ENCODE measurements around the gene KCNH8. TPM values are rescaled to one million over a fixed set of nuclear protein-coding genes. Genes with fewer than 3 reads are reported as not detected.

KCNH8 gene
- total RNA-seq, 4 donors from 2014 or later: 0.11 to 0.42 (median 0.26) TPM

GRCh38 chr3:19446687-19447086 is 298.4 kb downstream of the KCNH8 start:
- no peaks in the 10 kb centered on the region for H3K9me3 ChIP-seq
- no peak overlapping the region for H3K27ac ChIP-seq (replicated peaks in 1 of 4)
- intact Hi-C loops (cut with DNase I): no loop called here
- no peaks in the 10 kb centered on the region for H3K4me1 ChIP-seq
- WGBS: 66% methylated on average over 1 of the region's 1 CpG
- no peaks in the 10 kb centered on the region for H3K36me3 ChIP-seq
- no peak overlapping the region for H3K4me3 ChIP-seq
- TF ChIP-seq CTCF (IDR thresholded peaks at IDR 0.05): no peak
- TF ChIP-seq POLR2AphosphoS5 (IDR thresholded peaks at IDR 0.05): no peak
- TF ChIP-seq POLR2A (IDR thresholded peaks at IDR 0.05; ENCODE audit: low read depth): no peak
- TF ChIP-seq EP300 (IDR thresholded peaks at IDR 0.05): no peak
- DNase-seq (ENCODE audit: extremely low spot score): no peak
- H3K27me3 ChIP-seq: no peaks in the 10 kb centered on the region

GRCh38 chr3:19455546-19455945 is 307.2 kb downstream of the KCNH8 start:
- TF ChIP-seq CTCF (IDR thresholded peaks at IDR 0.05) (no peak), EP300 (IDR thresholded peaks at IDR 0.05) (no peak), POLR2A (IDR thresholded peaks at IDR 0.05; ENCODE audit: low read depth) (no peak), POLR2AphosphoS5 (IDR thresholded peaks at IDR 0.05) (no peak)
- intact Hi-C loops (cut with DNase I): no loop called here
- H3K27ac ChIP-seq (replicated peaks in 1 of 4): no peak overlapping the region

GRCh38 chr3:19456738-19457137 is 308.4 kb downstream of the KCNH8 start:
- WGBS: 64% methylated on average over 3 of the region's 3 CpGs

More at GRCh38 chr3:19455546-19455945, 307.2 kb downstream of the KCNH8 start:
- peaks cover 0 to 10% (median 2%) of the 10 kb centered on the region in 4 donors for H3K4me1 ChIP-seq
- no peaks in the 10 kb centered on the region for H3K9me3 ChIP-seq
- 77% methylated on average over 4 of the region's 4 CpGs for WGBS
- no peaks in the 10 kb centered on the region for H3K27me3 ChIP-seq
- no peak overlapping the region for H3K4me3 ChIP-seq
- DNase-seq (ENCODE audit: extremely low spot score): no peak
- no peaks in the 10 kb centered on the region for H3K36me3 ChIP-seq

GRCh38 chr3:19457449-19457848 is 309.1 kb downstream of the KCNH8 start:
- TF ChIP-seq POLR2A (IDR thresholded peaks at IDR 0.05; ENCODE audit: low read depth): no peak
- TF ChIP-seq POLR2AphosphoS5 (IDR thresholded peaks at IDR 0.05): no peak
- no peak for TF ChIP-seq CTCF (IDR thresholded peaks at IDR 0.05)
- no peak for TF ChIP-seq EP300 (IDR thresholded peaks at IDR 0.05)
- Histone ChIP-seq H3K4me3 (no peak overlapping the region), H3K36me3 (no peaks in the 10 kb centered on the region), H3K4me1 (peaks cover 0 to 10% (median 2%) of the 10 kb centered on the region in 4 donors), H3K27me3 (no peaks in the 10 kb centered on the region), H3K9me3 (no peaks in the 10 kb centered on the region), H3K27ac (replicated peaks in 1 of 4) (no peak overlapping the region)
- DNase-seq (ENCODE audit: extremely low spot score): no peak
- intact Hi-C loops (cut with DNase I): no loop called here
- 80% methylated on average over 3 of the region's 3 CpGs for WGBS

More at GRCh38 chr3:19456738-19457137, 308.4 kb downstream of the KCNH8 start:
- Histone ChIP-seq H3K4me1 (peaks cover 0 to 10% (median 2%) of the 10 kb centered on the region in 4 donors), H3K27ac (replicated peaks in 1 of 4) (no peak overlapping the region), H3K9me3 (no peaks in the 10 kb centered on the region), H3K4me3 (no peak overlapping the region), H3K36me3 (no peaks in the 10 kb centered on the region), H3K27me3 (no peaks in the 10 kb centered on the region)
- TF ChIP-seq POLR2AphosphoS5 (IDR thresholded peaks at IDR 0.05): no peak
- no peak for TF ChIP-seq EP300 (IDR thresholded peaks at IDR 0.05)
- TF ChIP-seq CTCF (IDR thresholded peaks at IDR 0.05): no peak
- TF ChIP-seq POLR2A (IDR thresholded peaks at IDR 0.05; ENCODE audit: low read depth): no peak
- intact Hi-C loops (cut with DNase I): no loop called here
- no peak for DNase-seq (ENCODE audit: extremely low spot score)

- intact Hi-C loops (cut with DNase I): no loop called here
- TF ChIP-seq CTCF (IDR thresholded peaks at IDR 0.05) (no peak), POLR2A (IDR thresholded peaks at IDR 0.05; ENCODE audit: low read depth) (no peak), POLR2AphosphoS5 (IDR thresholded peaks at IDR 0.05) (no peak), EP300 (IDR thresholded peaks at IDR 0.05) (no peak)
- Histone ChIP-seq H3K36me3 (no peaks in the 10 kb centered on the region), H3K4me3 (no peak overlapping the region), H3K27ac (replicated peaks in 1 of 4) (no peak overlapping the region), H3K9me3 (no peaks in the 10 kb centered on the region), H3K4me1 (no peaks in the 10 kb centered on the region), H3K27me3 (no peaks in the 10 kb centered on the region)
- no peak for DNase-seq (ENCODE audit: extremely low spot score)
Observed at GRCh38 chr3:19467761-19468160, 319.5 kb downstream of the KCNH8 start.
